Uterus (tissue), 4 donors: ENCODE measurements around the gene DIRAS2. TPM values are rescaled to one million over a fixed set of nuclear protein-coding genes. Genes with fewer than 3 reads are reported as not detected.

Experiments
- DNase-seq, 2 donors: peaks; one replicate each; pipeline ENCODE4 v3.0.0-alpha.2; 2019 to 2020
- H3K27ac ChIP-seq, 2 donors: fragments of 200-600 bp; sonication (generic); 1 replicate in 1 of 2; 2 replicates in 1 of 2; pipeline ENCODE4 v1.5.1; 2016 to 2018
- H3K27me3 ChIP-seq, 2 donors: fragments of 200-600 bp; sonication (generic); one replicate each; pipeline ENCODE4 v1.5.1; 2018 to 2019; ENCODE audit warnings: control low read depth in 1 of 2
- H3K36me3 ChIP-seq, 2 donors: fragments of 200-600 bp; sonication (generic); one replicate each; pipeline ENCODE4 v1.5.1; 2019; ENCODE audit warnings: control low read depth in 1 of 2
- H3K4me1 ChIP-seq, 2 donors: fragments of 200-600 bp; sonication (generic); one replicate each; pipeline ENCODE4 v1.5.1; 2018 to 2019; ENCODE audit warnings: control low read depth in 1 of 2
- H3K4me3 ChIP-seq, 2 donors: fragments of 200-600 bp; sonication (generic); 1 replicate in 1 of 2; 2 replicates in 1 of 2; pipeline ENCODE4 v1.5.1; 2018 to 2019; ENCODE audit warnings: mild to moderate bottlenecking in 1 of 2
- H3K9me3 ChIP-seq, 2 donors: fragments of 200-600 bp; sonication (generic); one replicate each; pipeline ENCODE4 v1.5.1; 2019; ENCODE audit warnings: control low read depth in 1 of 2
- CTCF ChIP-seq, 4 experiments: fragments of 200-600 bp in 2 of 4; fragments of 450-650 bp in 2 of 4; sonication (generic) in 2 of 4; IDR thresholded peaks; one replicate each; pipeline ENCODE4 v1.5.1; 2016 to 2019; ENCODE audit warnings: antibody characterized with exemption in 4 of 4, mild to moderate bottlenecking in 2 of 4, moderate library complexity in 1 of 4
- POLR2A ChIP-seq, 2 donors: fragments of 450-650 bp; IDR thresholded peaks; one replicate each; pipeline ENCODE4 v1.6.1; 2016; ENCODE audit warnings: antibody characterized with exemption in 2 of 2, mild to moderate bottlenecking in 1 of 2, moderate library complexity in 1 of 2
- intact Hi-C: fragments of 100-400 bp; cut with DNase I; formaldehyde crosslinking; loops from one replicate; pipeline ENCODE4 v1.15.1; 2023; ENCODE audit warnings: low total_unique reads
- total RNA-seq, 4 donors: library from RNA; depleted of rRNA in 3 of 4; stranded (reverse); fragments of >200 nt in 3 of 4; gene quantifications; one replicate each; pipeline versions ENCODE4 v1.1.0 to v1.2.4, GENCODE V29; 2014 to 2023
- donor health status: DM: yes; HTN: yes; CAD: no.

Gene DIRAS2
- total RNA-seq, 4 donors from 2014 or later: 0.26 to 1.2 TPM; not detected in 2

GRCh38 chr9:90578126-90578815 lies 64.4 kb downstream of the DIRAS2 start:
- intact Hi-C loops: no loop called here
- Histone ChIP-seq H3K36me3 (no peaks in the 10 kb centered on the region), H3K27ac (no peak overlapping the region), H3K9me3 (no peaks in the 10 kb centered on the region), H3K4me3 (no peak overlapping the region), H3K4me1 (no peaks in the 10 kb centered on the region), H3K27me3 (no peaks in the 10 kb centered on the region)
- DNase-seq: no peak
- TF ChIP-seq POLR2A (IDR thresholded peaks at IDR 0.05) (no peak), CTCF (IDR thresholded peaks at IDR 0.05) (no peak)

GRCh38 chr9:90569511-90569910 lies 73.1 kb downstream of the DIRAS2 start:
- no peak for TF ChIP-seq CTCF (IDR thresholded peaks at IDR 0.05)
- TF ChIP-seq POLR2A (IDR thresholded peaks at IDR 0.05): no peak
- Histone ChIP-seq H3K4me3 (no peak overlapping the region), H3K9me3 (no peaks in the 10 kb centered on the region), H3K27ac (no peak overlapping the region), H3K27me3 (no peaks in the 10 kb centered on the region), H3K4me1 (no peaks in the 10 kb centered on the region), H3K36me3 (no peaks in the 10 kb centered on the region)
- intact Hi-C loops: no loop called here
- DNase-seq: no peak

- Histone ChIP-seq H3K27me3 (no peaks in the 10 kb centered on the region), H3K4me1 (no peaks in the 10 kb centered on the region), H3K4me3 (no peak overlapping the region), H3K36me3 (no peaks in the 10 kb centered on the region), H3K27ac (no peak overlapping the region), H3K9me3 (no peaks in the 10 kb centered on the region)
- intact Hi-C loops: no loop called here
- no peak for TF ChIP-seq POLR2A (IDR thresholded peaks at IDR 0.05)
- no peak for TF ChIP-seq CTCF (IDR thresholded peaks at IDR 0.05)
- DNase-seq: no peak
Measured at GRCh38 chr9:90568667-90569066, 74.0 kb downstream of the DIRAS2 start.

- no peaks in the 10 kb centered on the region for H3K9me3 ChIP-seq
- TF ChIP-seq CTCF (IDR thresholded peaks at IDR 0.05): no peak
- no peak for TF ChIP-seq POLR2A (IDR thresholded peaks at IDR 0.05)
- H3K36me3 ChIP-seq: no peaks in the 10 kb centered on the region
- DNase-seq: no peak
- no peak overlapping the region for H3K4me3 ChIP-seq
- H3K27ac ChIP-seq: no peak overlapping the region
- H3K27me3 ChIP-seq: no peaks in the 10 kb centered on the region
- intact Hi-C loops: no loop called here
- H3K4me1 ChIP-seq: no peaks in the 10 kb centered on the region
Measured at GRCh38 chr9:90562229-90562628, 80.4 kb downstream of the DIRAS2 start.

Other genes starting within 250 kb of the DIRAS2 start
- 10 to 100 TPM in 2 of 4 donors, 1 to 10 TPM in 2; 6.7 to 22.2 (median 9.0) TPM for gene SYK, start 159.0 kb upstream of the DIRAS2 start, total RNA-seq